H1 (cell line): Measurements from ENCODE around the gene CXCL11. TPM values are rescaled to one million over a fixed set of nuclear protein-coding genes. Genes with fewer than 3 reads are reported as not detected.

Source experiments
- CTCF ChIA-PET: fragments of 300-600 bp; sonication (Branson Sonifier 250); formaldehyde crosslinking; loops from one replicate; lab custom pipeline; 2021; ENCODE audit not compliant: partially characterized antibody; lab: Charles Lee
- POLR2A ChIA-PET: fragments of 300-600 bp; sonication (Branson Sonifier 250); formaldehyde crosslinking; loops from one replicate; lab custom pipeline; 2021; ENCODE audit warnings: inconsistent platforms; ENCODE audit not compliant: partially characterized antibody; lab: Charles Lee
- DNase-seq, 2 experiments: peaks; one replicate each; pipeline versions ENCODE4 v3.0.0 to v3.0.0-alpha.2; 2010 to 2022; ENCODE audit warnings: low spot score in 2 of 2, low read depth in 1 of 2, mixed read lengths in 1 of 2
- FAIRE-seq: peaks from 2 replicates; lab custom pipeline; 2011; peaks lifted over from hg19 to GRCh38; lab: Jason Lieb, UNC
- H2AFZ ChIP-seq: 2 replicates; pipeline ENCODE4 v1.8.1; 2012; ENCODE audit warnings: low read length, inconsistent platforms
- H2AK5ac ChIP-seq: 2 replicates; pipeline ENCODE4 v1.6.1; 2013; ENCODE audit warnings: low read depth, low read length
- H2BK120ac ChIP-seq: replicated peaks from 2 replicates; pipeline ENCODE3; 2013; ENCODE audit warnings: low read depth, low read length, inconsistent platforms
- H2BK12ac ChIP-seq: 2 replicates; pipeline ENCODE4 v1.6.1; 2013; ENCODE audit warnings: low read depth, low read length
- H2BK15ac ChIP-seq: 2 replicates; pipeline ENCODE4 v1.6.1; 2013; ENCODE audit warnings: low read length
- H2BK20ac ChIP-seq: 2 replicates; pipeline ENCODE4 v1.6.1; 2013; ENCODE audit warnings: low read length
- H2BK5ac ChIP-seq: 2 replicates; pipeline ENCODE4 v1.6.1; 2013; ENCODE audit warnings: low read depth, low read length
- H3K14ac ChIP-seq: 2 replicates; pipeline ENCODE4 v1.6.1; 2013; ENCODE audit warnings: inconsistent platforms; ENCODE audit not compliant: insufficient read length
- H3K18ac ChIP-seq: 2 replicates; pipeline ENCODE4 v1.6.1; 2013; ENCODE audit warnings: low read length; ENCODE audit errors: extremely low read depth
- H3K23ac ChIP-seq: 2 replicates; pipeline ENCODE4 v1.6.1; 2013; ENCODE audit warnings: inconsistent platforms; ENCODE audit not compliant: insufficient read length
- H3K23me2 ChIP-seq: 2 replicates; pipeline ENCODE4 v1.6.1; 2013; ENCODE audit warnings: low read depth, low read length
- H3K27ac ChIP-seq: 2 replicates; pipeline ENCODE4 v1.6.1; 2011; ENCODE audit warnings: low read depth, low read length, inconsistent platforms
- H3K27me3 ChIP-seq, 4 experiments: replicated peaks in 1 of 4; 1 replicate in 1 of 4; 2 replicates in 3 of 4; pipeline versions ENCODE4 v1.6.1 to v1.8.1; 2011 to 2013; ENCODE audit warnings: low read length in 3 of 4, mild to moderate bottlenecking in 3 of 4, inconsistent platforms in 2 of 4, mixed read lengths in 2 of 4, moderate library complexity in 1 of 4; ENCODE audit not compliant: control insufficient read depth in 3 of 4, insufficient read depth in 3 of 4; ENCODE audit errors: extremely low read depth in 1 of 4
- H3K36me3 ChIP-seq, 4 experiments: 2 replicates each; pipeline versions ENCODE4 v1.6.1 to v1.8.1; 2011 to 2013; ENCODE audit warnings: mild to moderate bottlenecking in 4 of 4, low read length in 3 of 4, moderate library complexity in 2 of 4, control low read depth in 1 of 4, inconsistent platforms in 1 of 4; ENCODE audit not compliant: insufficient read depth in 4 of 4, control insufficient read depth in 2 of 4
- H3K4ac ChIP-seq: replicated peaks from 2 replicates; pipeline ENCODE3; 2013; ENCODE audit warnings: low read length, low read depth, mixed read lengths, inconsistent platforms; ENCODE audit not compliant: insufficient read length
- H3K4me1 ChIP-seq, 4 experiments: replicated peaks in 1 of 4; 1 replicate in 1 of 4; 2 replicates in 3 of 4; pipeline versions ENCODE4 v1.6.1 to v1.8.1; 2011 to 2013; ENCODE audit warnings: low read length in 3 of 4, inconsistent platforms in 2 of 4, mixed read lengths in 1 of 4; ENCODE audit not compliant: insufficient read depth in 4 of 4, control insufficient read depth in 3 of 4
- H3K4me2 ChIP-seq, 2 experiments: 2 replicates each; pipeline versions ENCODE4 v1.6.1 to v1.8.1; 2011 to 2013; ENCODE audit warnings: low read depth in 2 of 2, low read length in 2 of 2, control low read depth in 1 of 2, inconsistent platforms in 1 of 2, mild to moderate bottlenecking in 1 of 2; ENCODE audit not compliant: insufficient read depth in 1 of 2
- H3K4me3 ChIP-seq, 4 experiments: fragments of 200-600, 300-600 bp in 1 of 4; sonication (generic), shearing (Covaris generic), sonication (Bioruptor Twin) in 1 of 4; 2 replicates each; pipeline versions ENCODE4 v1.5.1 to v1.8.1; 2011 to 2016; ENCODE audit warnings: low read length in 4 of 4, low read depth in 3 of 4, control low read depth in 2 of 4, inconsistent platforms in 2 of 4, mild to moderate bottlenecking in 2 of 4, mixed read lengths in 1 of 4, moderate library complexity in 1 of 4; ENCODE audit not compliant: insufficient read depth in 2 of 4; ENCODE audit errors: extremely low read depth in 1 of 4
- H3K56ac ChIP-seq: replicated peaks from 2 replicates; pipeline ENCODE3; 2013; ENCODE audit warnings: low read depth, mild to moderate bottlenecking, mixed read lengths, low read length, inconsistent platforms; ENCODE audit not compliant: insufficient read length
- H3K79me1 ChIP-seq: 2 replicates; pipeline ENCODE4 v1.6.1; 2013; ENCODE audit warnings: low read depth, low read length, control low read depth
- H3K79me2 ChIP-seq, 2 experiments: 2 replicates each; pipeline versions ENCODE4 v1.6.1 to v1.8.1; 2012 to 2013; ENCODE audit warnings: low read length in 2 of 2, mild to moderate bottlenecking in 2 of 2, inconsistent platforms in 1 of 2; ENCODE audit not compliant: insufficient read depth in 2 of 2, control insufficient read depth in 1 of 2
- H3K9ac ChIP-seq, 4 experiments: replicated peaks in 1 of 4; 1 replicate in 1 of 4; 2 replicates in 3 of 4; pipeline versions ENCODE4 v1.6.1 to v1.8.1; 2011 to 2013; ENCODE audit warnings: low read depth in 3 of 4, low read length in 3 of 4, control low read depth in 2 of 4, mild to moderate bottlenecking in 2 of 4, moderate library complexity in 2 of 4, inconsistent platforms in 1 of 4; ENCODE audit errors: extremely low read depth in 1 of 4
- H3K9me3 ChIP-seq, 2 experiments: 2 replicates each; pipeline versions ENCODE4 v1.6.1 to v1.8.1; 2012 to 2013; ENCODE audit warnings: mild to moderate bottlenecking in 2 of 2, moderate library complexity in 2 of 2, control low read depth in 1 of 2, inconsistent platforms in 1 of 2, low read depth in 1 of 2, low read length in 1 of 2, mixed read lengths in 1 of 2; ENCODE audit not compliant: insufficient read depth in 2 of 2
- H4K20me1 ChIP-seq, 2 experiments: replicated peaks in 1 of 2; 2 replicates each; pipeline versions ENCODE3 to v1.8.1; 2011 to 2013; ENCODE audit warnings: inconsistent platforms in 2 of 2, low read length in 2 of 2, mild to moderate bottlenecking in 1 of 2; ENCODE audit not compliant: insufficient read depth in 2 of 2, control insufficient read depth in 1 of 2
- H4K5ac ChIP-seq: 2 replicates; pipeline ENCODE4 v1.6.1; 2013; ENCODE audit warnings: low read length, low read depth, mixed read lengths, inconsistent platforms; ENCODE audit not compliant: insufficient read length
- H4K8ac ChIP-seq: 2 replicates; pipeline ENCODE4 v1.8.0; 2013; ENCODE audit warnings: mild to moderate bottlenecking, moderate library complexity, low read length, inconsistent platforms; ENCODE audit not compliant: insufficient read depth; ENCODE audit errors: extremely low read depth
- H4K91ac ChIP-seq: replicated peaks from 2 replicates; pipeline ENCODE3; 2013; ENCODE audit warnings: low read length, mixed read lengths, inconsistent platforms; ENCODE audit not compliant: insufficient read length
- BCL11A ChIP-seq, 2 experiments: IDR thresholded peaks; one replicate each; pipeline ENCODE4 v1.6.1; 2011; ENCODE audit warnings: low read depth in 2 of 2, low read length in 2 of 2, mild to moderate bottlenecking in 2 of 2
- CHD1 ChIP-seq: IDR thresholded peaks from 2 replicates; pipeline ENCODE4 v1.6.1; 2012; ENCODE audit warnings: low read depth, low read length, improper control_type of control experiment
- EZH2 ChIP-seq: fragments of 200-600 bp; sonication (generic); IDR thresholded peaks from 2 replicates; pipeline ENCODE4 v1.7.1; 2012; ENCODE audit warnings: low read depth, mild to moderate bottlenecking, moderate library complexity, low read length, inconsistent platforms; ENCODE audit not compliant: severe bottlenecking
- GTF2F1 ChIP-seq: IDR thresholded peaks from 2 replicates; pipeline ENCODE4 v1.6.1; 2012; ENCODE audit warnings: low read depth, low read length, improper control_type of control experiment, borderline replicate concordance
- POU5F1 ChIP-seq: IDR thresholded peaks from 2 replicates; pipeline ENCODE4 v1.6.1; 2011; ENCODE audit warnings: low read depth, mild to moderate bottlenecking, low read length, moderate library complexity
- RFX5 ChIP-seq: IDR thresholded peaks from 2 replicates; pipeline ENCODE4 v1.6.1; 2011; ENCODE audit warnings: low read depth, low read length, improper control_type of control experiment, borderline replicate concordance
- RNF2 ChIP-seq: fragments of 200-900, 300-1000 bp; sonication (generic); IDR thresholded peaks from 2 replicates; pipeline ENCODE4 v1.7.1; 2016; ENCODE audit warnings: borderline replicate concordance, low read depth, mild to moderate bottlenecking, antibody characterized with exemption, low read length; ENCODE audit not compliant: poor library complexity, severe bottlenecking; ENCODE audit errors: missing control alignments
- SIX5 ChIP-seq: IDR thresholded peaks from 2 replicates; pipeline ENCODE4 v1.6.1; 2011; ENCODE audit warnings: mild to moderate bottlenecking, low read depth, low read length
- SP4 ChIP-seq: IDR thresholded peaks from 2 replicates; pipeline ENCODE4 v1.6.1; 2012; ENCODE audit warnings: low read length, inconsistent platforms
- TAF7 ChIP-seq: optimal IDR thresholded peaks from 2 replicates; pipeline ENCODE3; 2011; ENCODE audit warnings: low read depth, mild to moderate bottlenecking, inconsistent platforms, low read length, moderate library complexity, borderline replicate concordance
- TBP ChIP-seq: IDR thresholded peaks from 2 replicates; pipeline ENCODE4 v1.6.1; 2011; ENCODE audit warnings: low read depth, low read length, improper control_type of control experiment
- WGBS, 2 experiments: shearing (Covaris generic) in 1 of 2; methylation state at CpG; one replicate each; pipeline versions ENCODE4 v1.1.6 to v1.1.7; 2013 to 2015; ENCODE audit warnings: low lambda C conversion rate in 2 of 2, mixed read lengths in 2 of 2, inconsistent platforms in 1 of 2, low coverage in 1 of 2, missing lambda C conversion rate in 1 of 2; ENCODE audit not compliant: insufficient replicate concordance in 2 of 2, insufficient coverage in 1 of 2, insufficient read length in 1 of 2; ENCODE audit errors: extremely low coverage in 1 of 2, missing lambda C conversion rate in 1 of 2; 5-methylcytosine and 5-hydroxymethylcytosine counted together
- polyA plus RNA-seq, 7 experiments: library from polyadenylated mRNA; depleted of rRNA in 3 of 7; stranded (reverse) in 5 of 7; unstranded in 2 of 7; fragments of >200 nt in 5 of 7; fragments of 200-250 nt in 2 of 7; gene quantifications; 1 replicate in 5 of 7; 2 replicates in 1 of 7; 4 replicates in 1 of 7; pipeline versions ENCODE4 v1.2.1 to v1.2.3, GENCODE V29; 2011 to 2013; ENCODE audit warnings: missing spikeins in 2 of 7, mixed read lengths in 2 of 7
- total RNA-seq: library from RNA; stranded (reverse); fragmentation: NEBNext Ultra II Directional; extraction: Animal tissue kit (Norgen Biotek cat#: 25700); gene quantifications from 2 replicates; pipeline ENCODE4 v1.2.1, GENCODE V29; 2021

Gene CXCL11
- total and polyA plus RNA-seq, 2 of the 8 experiments (the other 6 are each of a cell fraction or from before 2014, with no cell fraction given), result 0.18 TPM; not detected in 1

GRCh38 chr4:76010576-76010975, 25.3 kb downstream of the CXCL11 start:
- no peak for TF ChIP-seq SP4
- no peak for TF ChIP-seq GTF2F1
- TF ChIP-seq RFX5, result no peak
- TF ChIP-seq EZH2, result no peak
- TF ChIP-seq CHD1, result no peak
- no peak for TF ChIP-seq SIX5
- no peak for TF ChIP-seq TAF7
- TF ChIP-seq BCL11A (IDR thresholded peaks at IDR 0.05; ENCODE audit: low read depth in 2 of 2, low read length in 2 of 2), result no peak
- TF ChIP-seq POU5F1, result no peak
- no peak for TF ChIP-seq RNF2
- no peak for TF ChIP-seq TBP
- Histone ChIP-seq H3K27ac (no peak overlapping the region), H4K5ac (no peak overlapping the region), H4K91ac (peak overlapping the region; percentile 26), H3K9ac (no peak overlapping the region), H3K14ac (no peak overlapping the region), H3K79me2 (no peaks in the 10 kb centered on the region), H3K9me3 (no peaks in the 10 kb centered on the region), H3K4me2 (no peak overlapping the region), H3K27me3 (no peaks in the 10 kb centered on the region; a peak in 1 of 7 replicates), H3K23me2 (no peaks in the 10 kb centered on the region; the same call in 1 of the 2 replicates), H4K8ac (peak overlapping the region; percentile 9; the same call in 1 of the 2 replicates), H3K36me3 (no peaks in the 10 kb centered on the region), H2BK20ac (peak overlapping the region; percentile 10; the same call in 1 of the 2 replicates), H2AK5ac (peak overlapping the region; percentile 56; the same call in 1 of the 2 replicates), H3K18ac (peak overlapping the region; percentile 15; the same call in 1 of the 2 replicates), H2BK15ac (0 out of 2 replicates have a peak overlapping the region, but pooled peaks have one; percentile 53), H3K4ac (no peak overlapping the region), H3K4me1 (peaks cover 0 to 3% (median 1%) of the 10 kb centered on the region in 4 experiments; a peak in 4 of 7 replicates), H2BK12ac (no peak overlapping the region), H2BK120ac (no peak overlapping the region), H4K20me1 (no peaks in the 10 kb centered on the region), H3K56ac (no peak overlapping the region), H3K79me1 (no peaks in the 10 kb centered on the region), H3K4me3 (no peak overlapping the region), H3K23ac (no peak overlapping the region), H2AFZ (0 out of 2 replicates have a peak overlapping the region, but pooled peaks have one; percentile 43), H2BK5ac (0 out of 2 replicates have a peak overlapping the region, but pooled peaks have one; percentile 36)
- FAIRE-seq (no peak), DNase-seq (no peak)
- POLR2A ChIA-PET, result no interaction called here
- CTCF ChIA-PET, result interaction anchor here (2.1 kb wide), 1 partner anchor 14 kb away, joined by 14 read pairs; no protein-coding TSS in a partner anchor
- WGBS, 2 experiments, result 95% methylated on average over 12 of the region's 13 CpGs; no CpG with 5 or more reads in 1 of the 2 experiments
